GM23338 (cell line): ENCODE results near the gene FCHSD1. TPM values are rescaled to one million over a fixed set of nuclear protein-coding genes. Genes with fewer than 3 reads are reported as not detected.

ENCODE experiments used
- ATAC-seq: fragments of 200-7000 bp; cut with Tn5 transposase; 3 replicates; pipeline ENCODE4 v1.9.1; 2020
- DNase-seq: peaks from one replicate; pipeline ENCODE4 v3.0.0-alpha.2; 2015; ENCODE audit warnings: low spot score
- H2AFZ ChIP-seq: fragments of 200-600 bp; sonication (generic); 2 replicates; pipeline ENCODE4 v1.8.0; 2016; ENCODE audit warnings: antibody characterized with exemption, mild to moderate bottlenecking, moderate library complexity
- H3F3A ChIP-seq: fragments of 200-600 bp; sonication (generic); replicated peaks from 2 replicates; pipeline ENCODE4 v1.8.0; 2017; ENCODE audit warnings: antibody characterized with exemption, mixed run types, low read depth
- H3K27ac ChIP-seq: fragments of 200-600 bp; sonication (generic); 2 replicates; pipeline ENCODE4 v1.6.1; 2016; ENCODE audit warnings: low read depth
- H3K27me3 ChIP-seq: fragments of 200-600 bp; sonication (generic); 2 replicates; pipeline ENCODE4 v1.8.0; 2016; ENCODE audit warnings: mild to moderate bottlenecking, mixed run types, moderate library complexity; ENCODE audit not compliant: insufficient read depth
- H3K36me3 ChIP-seq: fragments of 200-600 bp; sonication (generic); 2 replicates; pipeline ENCODE4 v1.8.0; 2016; ENCODE audit warnings: mild to moderate bottlenecking; ENCODE audit not compliant: insufficient read depth
- H3K4me1 ChIP-seq: fragments of 200-600 bp; sonication (generic); 2 replicates; pipeline ENCODE4 v1.8.0; 2016; ENCODE audit warnings: mild to moderate bottlenecking, moderate library complexity; ENCODE audit not compliant: insufficient read depth
- H3K4me2 ChIP-seq: fragments of 200-600 bp; sonication (generic); 2 replicates; pipeline ENCODE4 v1.7.1; 2017; ENCODE audit warnings: mixed run types
- H3K4me3 ChIP-seq: fragments of 200-600 bp; sonication (generic); 2 replicates; pipeline ENCODE4 v1.6.1; 2016; ENCODE audit warnings: mixed run types
- H3K79me2 ChIP-seq: fragments of 200-600 bp; sonication (generic); replicated peaks from 2 replicates; pipeline ENCODE4 v1.8.0; 2017; ENCODE audit warnings: mild to moderate bottlenecking; ENCODE audit not compliant: insufficient read depth
- H3K9me2 ChIP-seq: fragments of 200-600 bp; sonication (generic); 2 replicates; pipeline ENCODE4 v1.8.0; 2017; ENCODE audit not compliant: insufficient read depth
- H4K20me1 ChIP-seq: fragments of 200-600 bp; sonication (generic); replicated peaks from 2 replicates; pipeline ENCODE4 v1.8.0; 2017; ENCODE audit warnings: mild to moderate bottlenecking; ENCODE audit not compliant: insufficient read depth
- H3K27ac Mint-ChIP-seq: 2 replicates; pipeline ENCODE4 v1.8.0; 2020; ENCODE audit warnings: inconsistent platforms, mild to moderate bottlenecking, moderate library complexity, mixed read lengths
- H3K27me3 Mint-ChIP-seq: 3 replicates; pipeline ENCODE4 v1.8.0; 2022; ENCODE audit warnings: low read depth, mild to moderate bottlenecking, moderate library complexity, mixed read lengths, inconsistent platforms; ENCODE audit not compliant: insufficient read depth, poor library complexity
- H3K36me3 Mint-ChIP-seq: 3 replicates; pipeline ENCODE4 v1.8.0; 2021; ENCODE audit warnings: low read depth, mild to moderate bottlenecking, inconsistent platforms, moderate library complexity, mixed read lengths
- H3K4me1 Mint-ChIP-seq: 3 replicates; pipeline ENCODE4 v1.8.0; 2020; ENCODE audit warnings: mild to moderate bottlenecking, inconsistent platforms, mixed read lengths
- H3K4me3 Mint-ChIP-seq: 3 replicates; pipeline ENCODE4 v1.8.0; 2021; ENCODE audit warnings: moderate library complexity, mild to moderate bottlenecking, inconsistent platforms, mixed read lengths
- H3K9me3 Mint-ChIP-seq: 3 replicates; pipeline ENCODE4 v1.8.0; 2020; ENCODE audit warnings: moderate library complexity, mild to moderate bottlenecking, inconsistent platforms, mixed read lengths
- CREB1 ChIP-seq: fragments of 250-450 bp; sonication (Bioruptor Pico); IDR thresholded peaks from 2 replicates; pipeline ENCODE4 v1.5.0; 2020; ENCODE audit warnings: low read depth, mild to moderate bottlenecking, moderate library complexity
- CTCF ChIP-seq, 2 experiments: fragments of 200-600 bp in 1 of 2; sonication (generic) in 1 of 2; conservative IDR thresholded peaks; 2 replicates each; pipeline versions ENCODE4 v1.5.1 to v1.6.1; 2016 to 2017; ENCODE audit warnings: antibody characterized with exemption in 2 of 2, low read depth in 2 of 2, mild to moderate bottlenecking in 2 of 2, moderate library complexity in 1 of 2
- ETS1 ChIP-seq: IDR thresholded peaks from 2 replicates; pipeline ENCODE4 v1.6.1; 2016; ENCODE audit warnings: antibody characterized with exemption
- EZH2 ChIP-seq: fragments of 200-600 bp; sonication (generic); IDR thresholded peaks from one replicate; pipeline ENCODE4 v1.8.0; 2017; ENCODE audit warnings: antibody characterized with exemption, mild to moderate bottlenecking, low read depth; ENCODE audit not compliant: unreplicated experiment
- EZH2phosphoT487 ChIP-seq: fragments of 200-600 bp; sonication (generic); IDR thresholded peaks from one replicate; pipeline ENCODE4 v1.8.1; 2018; ENCODE audit warnings: antibody characterized with exemption; ENCODE audit not compliant: unreplicated experiment
- JUNB ChIP-seq: IDR thresholded peaks from one replicate; pipeline ENCODE4 v1.6.1; 2016; ENCODE audit warnings: antibody characterized with exemption; ENCODE audit not compliant: unreplicated experiment
- NANOG ChIP-seq: IDR thresholded peaks from 2 replicates; pipeline ENCODE4 v1.6.1; 2016; ENCODE audit warnings: antibody characterized with exemption, borderline replicate concordance
- POLR2AphosphoS5 ChIP-seq: IDR thresholded peaks from 2 replicates; pipeline ENCODE4 v1.6.1; 2016; ENCODE audit warnings: antibody characterized with exemption, low read depth
- REST ChIP-seq: IDR thresholded peaks from one replicate; pipeline ENCODE4 v1.6.1; 2018; ENCODE audit warnings: antibody characterized with exemption; ENCODE audit not compliant: unreplicated experiment
- STAT1 ChIP-seq: IDR thresholded peaks from one replicate; pipeline ENCODE4 v1.6.1; 2016; ENCODE audit warnings: antibody characterized with exemption; ENCODE audit not compliant: unreplicated experiment
- ZNF114 ChIP-seq: fragments of 250-450 bp; sonication (Bioruptor Pico); IDR thresholded peaks from 2 replicates; pipeline ENCODE4 v1.5.0; 2020; ENCODE audit warnings: mild to moderate bottlenecking, moderate library complexity
- ZNF331 ChIP-seq: fragments of 250-450 bp; sonication (Bioruptor Pico); IDR thresholded peaks from 2 replicates; pipeline ENCODE4 v1.5.0; 2020; ENCODE audit warnings: low read depth, mild to moderate bottlenecking, moderate library complexity
- ZNF462 ChIP-seq: fragments of 250-450 bp; sonication (Bioruptor Pico); IDR thresholded peaks from 2 replicates; pipeline ENCODE4 v1.5.0; 2020; ENCODE audit warnings: mild to moderate bottlenecking, moderate library complexity
- polyA plus RNA-seq: library from polyadenylated mRNA; unstranded; fragments of >200 nt; fragmentation: Nextera tagmentation; extraction: Ambion mirVana; gene quantifications from 2 replicates; pipeline ENCODE4 v1.2.1, GENCODE V29; 2016
- total RNA-seq: library from RNA; depleted of rRNA; stranded (reverse); fragments of >200 nt; shearing (Covaris generic); gene quantifications from 2 replicates; pipeline ENCODE4 v1.2.3, GENCODE V29; 2014

Gene FCHSD1
- total and polyA plus RNA-seq, 2 experiments from 2014 or later, result 24.7 to 46.6 TPM

- ATAC-seq (no peak), DNase-seq (peak; percentile 34)
- Histone ChIP-seq H3K4me3 (no peak overlapping the region), H3F3A (peaks cover 21% of the 10 kb centered on the region; the same call in 1 of the 2 replicates), H3K4me1 (peaks cover 18% of the 10 kb centered on the region; the same call in 1 of the 2 replicates), H3K36me3 (peaks cover 25% of the 10 kb centered on the region), H3K27ac (peak overlapping the region; percentile 78; the same call in 1 of the 2 replicates), H4K20me1 (peaks cover 15% of the 10 kb centered on the region), H3K27me3 (no peaks in the 10 kb centered on the region), H2AFZ (no peak overlapping the region), H3K79me2 (no peaks in the 10 kb centered on the region), H3K4me2 (peak overlapping the region; percentile 65), H3K9me2 (no peaks in the 10 kb centered on the region)
- H3K4me3 Mint-ChIP-seq, result no peak overlapping the region; the same call in 2 of the 3 replicates
- H3K27me3 Mint-ChIP-seq, result peaks cover 6% of the 10 kb centered on the region
- H3K4me1 Mint-ChIP-seq, result peaks cover 11% of the 10 kb centered on the region
- no peaks in the 10 kb centered on the region for H3K9me3 Mint-ChIP-seq
- peaks cover 60% of the 10 kb centered on the region for H3K36me3 Mint-ChIP-seq
- H3K27ac Mint-ChIP-seq, result 0 out of 2 replicates have a peak overlapping the region, but pooled peaks have one; percentile 59
- no peak for TF ChIP-seq ZNF114 (CRISPR knock-in tag)
- no peak for TF ChIP-seq NANOG
- TF ChIP-seq JUNB, result no peak
- no peak for TF ChIP-seq ZNF462 (CRISPR knock-in tag)
- TF ChIP-seq CTCF (conservative IDR thresholded peaks at IDR 0.05; ENCODE audit: low read depth in 2 of 2), result no peak
- TF ChIP-seq REST, result no peak
- no peak for TF ChIP-seq ETS1
- TF ChIP-seq ZNF331 (CRISPR knock-in tag), result no peak
- TF ChIP-seq CREB1 (CRISPR knock-in tag), result no peak
- TF ChIP-seq STAT1, result no peak
- no peak for TF ChIP-seq POLR2AphosphoS5
- no peak for TF ChIP-seq EZH2phosphoT487
- no peak for TF ChIP-seq EZH2
Measured at GRCh38 chr5:141623186-141623585, 28.0 kb downstream of the FCHSD1 start.
